GM20000 (cell line): ENCODE data around the gene CXXC5.

ENCODE experiments used
- DNase-seq: peaks from one replicate; pipeline ENCODE4 v3.0.0; 2012; ENCODE audit warnings: low spot score
- CTCF ChIP-seq: IDR thresholded peaks from 2 replicates; pipeline ENCODE4 v1.5.1; 2012; ENCODE audit warnings: mild to moderate bottlenecking, control low read depth; ENCODE audit errors: extremely low read depth, missing control alignments

The CXXC5 gene

GRCh38 chr5:139698490-139699146, 50.5 kb downstream of the CXXC5 start:
- DNase-seq = no peak
- TF ChIP-seq CTCF = no peak

- no peak for TF ChIP-seq CTCF
- DNase-seq = no peak
Measured at GRCh38 chr5:139699351-139699750, 51.2 kb downstream of the CXXC5 start.

GRCh38 chr5:139700711-139701055, 52.5 kb downstream of the CXXC5 start:
- TF ChIP-seq CTCF = no peak
- no peak for DNase-seq

- TF ChIP-seq CTCF = no peak
- DNase-seq = no peak
Measured at GRCh38 chr5:139701056-139701741, 53.0 kb downstream of the CXXC5 start.

GRCh38 chr5:139702548-139702947, 54.4 kb downstream of the CXXC5 start:
- DNase-seq = no peak
- TF ChIP-seq CTCF = no peak

GRCh38 chr5:139704748-139705147, 56.6 kb downstream of the CXXC5 start:
- no peak for DNase-seq
- TF ChIP-seq CTCF = no peak

GRCh38 chr5:139705191-139705590, 57.0 kb downstream of the CXXC5 start:
- no peak for TF ChIP-seq CTCF
- DNase-seq = no peak
